ENCODE measurements around the gene WWC1. TPM values are rescaled to one million over a fixed set of nuclear protein-coding genes. Genes with fewer than 3 reads are reported as not detected.

WWC1 gene
- total RNA-seq, 2 donors from 2014 or later: 45.3 to 52.6 TPM

DNA sequence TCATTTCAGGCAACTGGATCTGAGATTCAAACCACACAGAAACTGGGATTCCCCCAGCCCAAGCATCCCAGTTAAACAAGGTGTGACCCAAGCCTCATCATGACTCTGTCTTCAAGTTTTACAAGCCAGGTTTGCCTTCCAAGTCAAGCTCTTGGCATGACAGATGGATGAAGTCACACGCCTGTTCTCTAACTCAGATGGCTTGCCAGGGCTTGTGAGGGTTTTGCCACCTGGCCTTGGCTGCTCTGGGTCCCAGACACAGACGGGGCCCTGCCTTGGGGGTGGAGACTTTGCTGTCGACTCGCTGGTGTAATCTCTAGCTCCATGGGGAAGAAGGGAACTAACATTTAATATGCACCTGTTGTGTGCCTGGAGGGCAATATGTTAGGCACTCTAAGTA is 99.0 kb downstream of the WWC1 start:
- TF ChIP-seq POLR2AphosphoS5 (IDR thresholded peaks at IDR 0.05) (peak; percentile 40), POLR2A (IDR thresholded peaks at IDR 0.05) (no peak)
- TF ChIP-seq, protein P1, sequence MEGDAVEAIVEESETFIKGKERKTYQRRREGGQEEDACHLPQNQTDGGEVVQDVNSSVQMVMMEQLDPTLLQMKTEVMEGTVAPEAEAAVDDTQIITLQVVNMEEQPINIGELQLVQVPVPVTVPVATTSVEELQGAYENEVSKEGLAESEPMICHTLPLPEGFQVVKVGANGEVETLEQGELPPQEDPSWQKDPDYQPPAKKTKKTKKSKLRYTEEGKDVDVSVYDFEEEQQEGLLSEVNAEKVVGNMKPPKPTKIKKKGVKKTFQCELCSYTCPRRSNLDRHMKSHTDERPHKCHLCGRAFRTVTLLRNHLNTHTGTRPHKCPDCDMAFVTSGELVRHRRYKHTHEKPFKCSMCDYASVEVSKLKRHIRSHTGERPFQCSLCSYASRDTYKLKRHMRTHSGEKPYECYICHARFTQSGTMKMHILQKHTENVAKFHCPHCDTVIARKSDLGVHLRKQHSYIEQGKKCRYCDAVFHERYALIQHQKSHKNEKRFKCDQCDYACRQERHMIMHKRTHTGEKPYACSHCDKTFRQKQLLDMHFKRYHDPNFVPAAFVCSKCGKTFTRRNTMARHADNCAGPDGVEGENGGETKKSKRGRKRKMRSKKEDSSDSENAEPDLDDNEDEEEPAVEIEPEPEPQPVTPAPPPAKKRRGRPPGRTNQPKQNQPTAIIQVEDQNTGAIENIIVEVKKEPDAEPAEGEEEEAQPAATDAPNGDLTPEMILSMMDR (IDR thresholded peaks at IDR 0.05): no peak
- Histone ChIP-seq H3K4me1 (replicated peaks) (no peaks in the 10 kb centered on the region), H3K27ac (no peak overlapping the region), H3K27me3 (replicated peaks; ENCODE audit: insufficient read depth) (no peaks in the 10 kb centered on the region), H3K4me3 (no peak overlapping the region), H3K9me3 (no peaks in the 10 kb centered on the region), H3K36me3 (no peaks in the 10 kb centered on the region)
- intact Hi-C loops (cut with DNase I): no loop called here
- WGBS: 33% methylated on average over 4 of the region's 4 CpGs
- DNase-seq (ENCODE audit: low spot score): peak; percentile 48

DNA sequence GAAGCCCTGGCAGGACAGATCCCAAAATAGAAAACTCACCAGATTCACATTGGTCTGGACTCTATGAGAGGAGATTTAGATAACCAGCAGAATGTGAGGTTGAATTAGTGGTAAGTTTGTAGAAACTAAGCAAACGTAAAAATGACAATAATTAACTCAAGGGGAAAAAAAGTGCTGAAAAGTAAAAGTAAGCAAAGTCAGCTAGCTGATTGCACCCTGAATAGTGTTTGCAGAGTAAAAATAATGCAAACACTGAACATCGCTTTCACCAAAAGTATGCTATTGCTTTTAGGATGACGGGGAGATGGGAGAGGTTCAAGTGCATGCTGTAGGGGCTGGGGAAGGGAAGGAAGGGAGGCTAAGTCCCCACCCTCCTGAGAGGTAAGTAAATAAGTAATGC is 102.3 kb downstream of the WWC1 start:
- no peaks in the 10 kb centered on the region for H3K9me3 ChIP-seq
- H3K27ac ChIP-seq: no peak overlapping the region
- TF ChIP-seq, protein P1 (IDR thresholded peaks at IDR 0.05): no peak
- TF ChIP-seq POLR2A (IDR thresholded peaks at IDR 0.05): no peak
- no peak for TF ChIP-seq POLR2AphosphoS5 (IDR thresholded peaks at IDR 0.05)
- no peaks in the 10 kb centered on the region for H3K27me3 ChIP-seq (replicated peaks; ENCODE audit: insufficient read depth)
- intact Hi-C loops (cut with DNase I): no loop called here
- H3K36me3 ChIP-seq: no peaks in the 10 kb centered on the region
- WGBS: 92% methylated on average over 3 of the region's 3 CpGs
- no peaks in the 10 kb centered on the region for H3K4me1 ChIP-seq (replicated peaks)
- DNase-seq (ENCODE audit: low spot score): no peak
- no peak overlapping the region for H3K4me3 ChIP-seq

DNA sequence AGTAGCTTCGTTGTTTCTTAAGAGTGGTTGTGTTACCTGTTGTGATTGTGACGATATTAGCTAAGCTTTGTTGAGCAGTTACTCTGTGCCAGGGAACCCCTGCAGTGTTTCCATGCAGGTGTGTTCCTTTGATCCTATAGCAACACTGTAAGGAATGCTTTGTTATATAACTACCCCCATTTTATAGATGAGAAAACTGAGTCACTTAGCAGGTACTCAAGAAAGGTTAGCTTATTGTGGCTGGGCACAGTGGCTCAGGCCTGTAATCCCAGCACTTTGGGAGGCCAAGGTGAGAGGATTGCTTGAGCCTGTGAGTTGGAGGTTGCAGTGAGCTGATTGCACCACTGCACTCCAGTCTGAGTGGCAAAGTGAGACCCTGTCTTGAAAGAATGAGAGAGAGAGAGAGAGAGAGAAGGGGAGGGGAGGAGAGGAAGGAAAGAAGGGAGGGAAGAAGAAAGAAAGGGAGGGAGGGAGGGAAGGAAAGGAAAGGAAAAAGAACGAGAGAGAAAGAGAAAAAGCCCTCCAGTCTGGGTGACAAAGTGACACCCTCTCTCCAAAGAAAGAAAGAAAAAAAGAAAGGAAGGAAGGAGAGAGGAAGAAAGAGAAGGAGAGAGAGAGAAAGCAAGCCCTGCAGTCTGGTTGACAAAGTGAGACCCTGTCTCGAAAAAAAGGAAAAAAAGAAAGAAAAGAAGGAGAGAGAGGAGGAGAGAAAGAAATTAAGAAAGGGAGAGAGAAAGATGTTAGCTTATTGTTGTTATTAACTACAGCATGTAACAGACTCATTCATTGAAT is 109.2 kb downstream of the WWC1 start:
- 84% methylated on average over 4 of the region's 4 CpGs for WGBS
- Histone ChIP-seq H3K27ac (peak overlapping the region; percentile 48 to 64), H3K27me3 (replicated peaks; ENCODE audit: insufficient read depth) (no peaks in the 10 kb centered on the region), H3K36me3 (no peaks in the 10 kb centered on the region), H3K4me3 (no peak overlapping the region), H3K9me3 (no peaks in the 10 kb centered on the region), H3K4me1 (replicated peaks) (no peaks in the 10 kb centered on the region)
- intact Hi-C loops (cut with DNase I): no loop called here
- TF ChIP-seq POLR2AphosphoS5 (IDR thresholded peaks at IDR 0.05) (no peak), POLR2A (IDR thresholded peaks at IDR 0.05) (no peak)
- TF ChIP-seq, protein P1 (IDR thresholded peaks at IDR 0.05): no peak
- DNase-seq (ENCODE audit: low spot score): no peak

DNA sequence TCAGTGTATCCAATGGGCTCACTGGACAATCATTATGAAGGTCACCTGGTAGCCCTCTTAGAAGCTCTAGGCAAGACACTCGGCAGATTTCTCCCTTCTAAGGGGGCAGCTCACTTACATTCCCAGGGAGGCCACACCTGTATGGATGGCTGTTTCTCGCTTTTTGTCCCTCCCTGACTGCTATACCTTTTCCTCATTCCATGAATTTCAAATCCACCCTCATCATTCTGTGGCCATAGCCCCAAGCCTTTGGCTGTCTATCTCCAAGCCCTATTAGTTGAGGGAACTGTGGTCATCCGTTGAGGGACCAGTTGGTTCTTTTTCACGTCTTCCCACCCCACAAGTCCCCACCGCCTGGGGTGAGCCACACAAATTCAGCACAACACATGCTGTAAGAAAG is 109.8 kb downstream of the WWC1 start:
- H3K27ac ChIP-seq: peak overlapping the region; percentile 48 to 64
- H3K36me3 ChIP-seq: no peaks in the 10 kb centered on the region
- H3K4me1 ChIP-seq (replicated peaks): no peaks in the 10 kb centered on the region
- TF ChIP-seq POLR2A (IDR thresholded peaks at IDR 0.05): no peak
- TF ChIP-seq, protein P1 (IDR thresholded peaks at IDR 0.05): no peak
- TF ChIP-seq POLR2AphosphoS5 (IDR thresholded peaks at IDR 0.05): no peak
- H3K27me3 ChIP-seq (replicated peaks; ENCODE audit: insufficient read depth): no peaks in the 10 kb centered on the region
- H3K4me3 ChIP-seq: no peak overlapping the region
- DNase-seq (ENCODE audit: low spot score): no peak
- intact Hi-C loops (cut with DNase I): no loop called here
- WGBS: 77% methylated on average over 5 of the region's 5 CpGs
- H3K9me3 ChIP-seq: no peaks in the 10 kb centered on the region

DNA sequence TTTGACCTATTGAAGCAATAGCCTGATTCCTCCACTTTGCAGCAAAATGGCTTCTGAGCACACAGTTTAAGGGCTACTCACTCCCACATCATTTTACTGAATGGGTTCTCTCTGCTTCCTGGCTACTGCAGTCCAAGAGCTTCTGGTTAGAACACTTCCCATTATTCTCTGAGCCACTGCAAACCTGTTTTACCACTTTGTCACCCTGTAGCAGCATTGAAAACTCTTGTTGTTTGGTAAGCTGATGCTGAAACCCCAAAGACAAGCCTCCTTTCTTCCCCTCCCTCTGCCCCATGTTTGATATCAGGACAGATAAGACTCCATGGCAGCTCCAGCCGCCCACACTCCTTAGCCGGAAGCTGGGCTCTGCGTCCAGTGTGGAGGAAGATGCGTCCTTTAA is 110.4 kb downstream of the WWC1 start:
- peak; percentile 75 for DNase-seq (ENCODE audit: low spot score)
- Histone ChIP-seq H3K9me3 (no peaks in the 10 kb centered on the region), H3K27ac (peak overlapping the region; percentile 48 to 64), H3K4me1 (replicated peaks) (no peaks in the 10 kb centered on the region), H3K27me3 (replicated peaks; ENCODE audit: insufficient read depth) (no peaks in the 10 kb centered on the region), H3K4me3 (no peak overlapping the region), H3K36me3 (no peaks in the 10 kb centered on the region)
- WGBS: 65% methylated on average over 4 of the region's 4 CpGs
- intact Hi-C loops (cut with DNase I): no loop called here
- TF ChIP-seq POLR2AphosphoS5 (IDR thresholded peaks at IDR 0.05) (peak; percentile 73), POLR2A (IDR thresholded peaks at IDR 0.05) (no peak)
- TF ChIP-seq, protein P1 (IDR thresholded peaks at IDR 0.05): no peak
